Fibroblast of pulmonary artery (primary cell): ENCODE results near the gene TRAPPC2.
"Not testable (repeated sequence)": the region's sequence is repeated elsewhere in the genome, so short reads cannot be mapped to it uniquely, and the experiment has no call there.

Experiments used
- DNase-seq: peaks from one replicate; pipeline ENCODE4 v3.0.0-alpha.2; 2010; ENCODE audit warnings: low read depth
- H3K4me3 ChIP-seq: replicated peaks from 2 replicates; pipeline ENCODE4 v1.5.1; 2011; ENCODE audit warnings: low read depth, mild to moderate bottlenecking, control low read depth, low read length, moderate library complexity
- CTCF ChIP-seq: IDR thresholded peaks from 2 replicates; pipeline ENCODE4 v1.5.1; 2011; ENCODE audit warnings: mild to moderate bottlenecking, control low read depth, low read length, inconsistent platforms; ENCODE audit errors: missing control alignments

Gene TRAPPC2

GRCh38 chrX:13673016-13673415 lies 61.4 kb downstream of the TRAPPC2 start:
- H3K4me3 ChIP-seq, result no peak overlapping the region
- no peak for TF ChIP-seq CTCF
- no peak for DNase-seq

GRCh38 chrX:13670197-13670596 lies 64.2 kb downstream of the TRAPPC2 start:
- H3K4me3 ChIP-seq, result no peak overlapping the region
- no peak for DNase-seq
- no peak for TF ChIP-seq CTCF

GRCh38 chrX:13669755-13670154 lies 64.7 kb downstream of the TRAPPC2 start:
- H3K4me3 ChIP-seq, DNase-seq: not testable (repeated sequence)

GRCh38 chrX:13669246-13669737 lies 65.1 kb downstream of the TRAPPC2 start:
- no peak overlapping the region for H3K4me3 ChIP-seq
- no peak for TF ChIP-seq CTCF
- DNase-seq, result peak; percentile 96

- no peak for DNase-seq
- TF ChIP-seq CTCF, result no peak
- H3K4me3 ChIP-seq, result no peak overlapping the region
Measured at GRCh38 chrX:13667919-13668318, 66.5 kb downstream of the TRAPPC2 start.

- no peak overlapping the region for H3K4me3 ChIP-seq
- no peak for TF ChIP-seq CTCF
- DNase-seq, result peak; percentile 24
Measured at GRCh38 chrX:13666836-13667235, 67.6 kb downstream of the TRAPPC2 start.

GRCh38 chrX:13664020-13664419 lies 70.4 kb downstream of the TRAPPC2 start:
- no peak for TF ChIP-seq CTCF
- no peak overlapping the region for H3K4me3 ChIP-seq
- no peak for DNase-seq

- no peak overlapping the region for H3K4me3 ChIP-seq
- DNase-seq, result peak; percentile 51
- no peak for TF ChIP-seq CTCF
Measured at GRCh38 chrX:13662355-13662791, 72.0 kb downstream of the TRAPPC2 start.
